Right lobe of liver (tissue), 6 donors: ENCODE data around the gene RICTOR. TPM values are rescaled to one million over a fixed set of nuclear protein-coding genes. Genes with fewer than 3 reads are reported as not detected.

ENCODE experiments used
- ATAC-seq, 4 donors: fragments of 200-7000 bp; cut with Tn5 transposase; one replicate each; pipeline ENCODE4 v1.9.1; 2020; ENCODE audit warnings: mild to moderate bottlenecking in 4 of 4, moderate library complexity in 4 of 4
- DNase-seq, 3 donors: peaks; one replicate each; pipeline ENCODE4 v3.0.0-alpha.2; 2020
- H3K27ac ChIP-seq, 3 donors: fragments of 200-600 bp; one replicate each; pipeline ENCODE4 v1.8.0; 2022
- H3K27me3 ChIP-seq, 2 donors: fragments of 200-600 bp; one replicate each; pipeline ENCODE4 v1.8.0; 2022
- H3K36me3 ChIP-seq, 4 donors: fragments of 200-600 bp; sonication (generic) in 1 of 4; one replicate each; pipeline versions ENCODE4 v1.5.1 to v1.8.0; 2017 to 2022; ENCODE audit warnings: control low read depth in 1 of 4
- H3K4me1 ChIP-seq, 4 donors: fragments of 200-600 bp; sonication (generic) in 1 of 4; one replicate each; pipeline versions ENCODE4 v1.5.1 to v1.8.0; 2017 to 2022; ENCODE audit warnings: control low read depth in 1 of 4
- H3K4me3 ChIP-seq, 3 donors: fragments of 200-600 bp; one replicate each; pipeline ENCODE4 v1.8.0; 2022
- H3K9me3 ChIP-seq, 4 donors: fragments of 200-600 bp; sonication (generic) in 1 of 4; one replicate each; pipeline versions ENCODE4 v1.5.1 to v1.8.0; 2017 to 2022; ENCODE audit warnings: control low read depth in 1 of 4
- CTCF ChIP-seq, 4 donors: fragments of 200-600 bp in 3 of 4; fragments of 450-650 bp in 1 of 4; IDR thresholded peaks; one replicate each; pipeline versions ENCODE4 v1.5.1 to v1.8.0; 2016 to 2022; ENCODE audit warnings: antibody characterized with exemption in 4 of 4, mild to moderate bottlenecking in 2 of 4
- POLR2A ChIP-seq: fragments of 450-650 bp; IDR thresholded peaks from one replicate; pipeline ENCODE4 v1.6.1; 2017; ENCODE audit warnings: antibody characterized with exemption, mild to moderate bottlenecking
- WGBS: methylation state at CpG from one replicate; pipeline ENCODE4 v1.1.6; 2018; ENCODE audit warnings: low coverage, low lambda C conversion rate; ENCODE audit not compliant: insufficient coverage; ENCODE audit errors: missing lambda C conversion rate; 5-methylcytosine and 5-hydroxymethylcytosine counted together
- intact Hi-C, 2 donors: fragments of 100-400 bp; cut with DNase I; formaldehyde crosslinking; loops; one replicate each; pipeline versions ENCODE4 v1.11.2 to v1.14.1; 2022
- total RNA-seq, 6 experiments: library from RNA; depleted of rRNA in 2 of 6; stranded (reverse); fragments of >200 nt in 2 of 6; fragmentation: NEBNext Ultra II Directional in 3 of 6; extraction: Animal tissue kit (Norgen Biotek cat#: 25700) in 3 of 6; gene quantifications; one replicate each; pipeline versions ENCODE4 v1.1.0 to v1.2.4, GENCODE V29; 2016 to 2023
- donor health status: DM: no; HTN: yes; CAD: no.
- donor health status: DM: no; HTN: no; CAD: no.
- donor health status: DM: no; HTN: no; CAD: no.
- donor health status: DM: no; HTN: yes; CAD: no.
- donor health status: DM: no; HTN: yes; CAD: no.

Gene RICTOR
- total RNA-seq, 6 experiments from 2014 or later = 9.8 to 19.2 (median 14.6) TPM

GRCh38 chr5:39021413-39021812 is 52.8 kb downstream of the RICTOR start:
- Histone ChIP-seq H3K27ac (no peak overlapping the region), H3K4me1 (no peaks in the 10 kb centered on the region), H3K9me3 (no peaks in the 10 kb centered on the region), H3K27me3 (no peaks in the 10 kb centered on the region), H3K4me3 (no peak overlapping the region), H3K36me3 (no peaks in the 10 kb centered on the region)
- WGBS = 75% methylated on average over 1 of the region's 1 CpG
- no peak for TF ChIP-seq CTCF (IDR thresholded peaks at IDR 0.05)
- no peak for TF ChIP-seq POLR2A
- intact Hi-C loops = no loop called here
- ATAC-seq (no peak), DNase-seq (no peak)

- no peak for TF ChIP-seq CTCF (IDR thresholded peaks at IDR 0.05)
- no peak for TF ChIP-seq POLR2A
- ATAC-seq = no peak
- DNase-seq = no peak
- Histone ChIP-seq H3K27ac (no peak overlapping the region), H3K4me3 (no peak overlapping the region), H3K4me1 (peaks cover 0 to 8% (median 3%) of the 10 kb centered on the region in 4 donors), H3K9me3 (no peaks in the 10 kb centered on the region), H3K36me3 (no peaks in the 10 kb centered on the region), H3K27me3 (no peaks in the 10 kb centered on the region)
- WGBS = 55% methylated on average over 3 of the region's 3 CpGs
- intact Hi-C loops = no loop called here
Observed at GRCh38 chr5:39020458-39020857, 53.7 kb downstream of the RICTOR start.

- no peaks in the 10 kb centered on the region for H3K36me3 ChIP-seq
- no peak overlapping the region for H3K4me3 ChIP-seq
- intact Hi-C loops = no loop called here
- no peaks in the 10 kb centered on the region for H3K27me3 ChIP-seq
- WGBS = 90% methylated on average over 4 of the region's 4 CpGs
- H3K9me3 ChIP-seq = no peaks in the 10 kb centered on the region
- DNase-seq (no peak), ATAC-seq (no peak)
- TF ChIP-seq POLR2A = no peak
- no peak for TF ChIP-seq CTCF (IDR thresholded peaks at IDR 0.05)
- peaks cover 0 to 14% (median 7%) of the 10 kb centered on the region in 4 donors for H3K4me1 ChIP-seq
- no peak overlapping the region for H3K27ac ChIP-seq
Observed at GRCh38 chr5:39019254-39019653, 54.9 kb downstream of the RICTOR start.

GRCh38 chr5:39017504-39017903 is 56.7 kb downstream of the RICTOR start:
- H3K4me1 ChIP-seq = peaks cover 0 to 14% (median 7%) of the 10 kb centered on the region in 4 donors
- H3K27me3 ChIP-seq = no peaks in the 10 kb centered on the region
- TF ChIP-seq CTCF (IDR thresholded peaks at IDR 0.05) (no peak), POLR2A (no peak)
- H3K4me3 ChIP-seq = no peak overlapping the region
- H3K27ac ChIP-seq = no peak overlapping the region
- 95% methylated on average over 2 of the region's 2 CpGs for WGBS
- no peak for ATAC-seq
- no peak for DNase-seq
- no peaks in the 10 kb centered on the region for H3K9me3 ChIP-seq
- no peaks in the 10 kb centered on the region for H3K36me3 ChIP-seq
- intact Hi-C loops = no loop called here
